Heart left ventricle (tissue), 16 donors: ENCODE measurements around the gene ZNF628. TPM values are rescaled to one million over a fixed set of nuclear protein-coding genes. Genes with fewer than 3 reads are reported as not detected.

Source experiments
- ATAC-seq, 4 donors: fragments of 200-7000 bp; cut with Tn5 transposase; one replicate each; pipeline ENCODE4 v1.9.1; 2020 to 2022; ENCODE audit warnings: moderate library complexity in 4 of 4, mild to moderate bottlenecking in 3 of 4, moderate number of reproducible peaks in 1 of 4
- DNase-seq, 5 donors: peaks; one replicate each; pipeline ENCODE4 v3.0.0-alpha.2; 2020
- H3K27ac ChIP-seq, 12 donors: fragments of 200-600 bp; sonication (generic) in 4 of 12; one replicate each; pipeline versions ENCODE4 v1.5.0 to v1.8.0; 2016 to 2022; ENCODE audit warnings: mild to moderate bottlenecking in 2 of 12
- H3K27me3 ChIP-seq, 9 donors: fragments of 200-600 bp; sonication (generic) in 2 of 9; one replicate each; pipeline versions ENCODE4 v1.5.1 to v1.8.0; 2016 to 2022; ENCODE audit warnings: mild to moderate bottlenecking in 3 of 9
- H3K36me3 ChIP-seq, 9 donors: fragments of 200-600 bp; sonication (generic) in 2 of 9; one replicate each; pipeline versions ENCODE4 v1.5.0 to v1.8.0; 2018 to 2022; ENCODE audit warnings: mild to moderate bottlenecking in 2 of 9
- H3K4me1 ChIP-seq, 12 donors: fragments of 200-600 bp; sonication (generic) in 4 of 12; one replicate each; pipeline versions ENCODE4 v1.5.0 to v1.8.0; 2016 to 2022; ENCODE audit warnings: mild to moderate bottlenecking in 3 of 12
- H3K4me3 ChIP-seq, 12 donors: fragments of 200-600 bp; sonication (generic) in 4 of 12; one replicate each; pipeline versions ENCODE4 v1.5.0 to v1.8.0; 2017 to 2022; ENCODE audit warnings: mild to moderate bottlenecking in 9 of 12, moderate library complexity in 4 of 12
- H3K9me3 ChIP-seq, 12 donors: fragments of 200-600 bp; sonication (generic) in 4 of 12; one replicate each; pipeline versions ENCODE4 v1.5.0 to v1.8.0; 2016 to 2022; ENCODE audit warnings: mild to moderate bottlenecking in 1 of 12
- CTCF ChIP-seq, 12 donors: fragments of 200-600 bp; sonication (generic) in 4 of 12; IDR thresholded peaks; one replicate each; pipeline versions ENCODE4 v1.5.0 to v1.8.0; 2018 to 2022; ENCODE audit warnings: antibody characterized with exemption in 12 of 12, mild to moderate bottlenecking in 5 of 12
- POLR2A ChIP-seq, 2 donors: fragments of 450-650 bp; IDR thresholded peaks; one replicate each; pipeline ENCODE4 v1.6.1; 2017; ENCODE audit warnings: antibody characterized with exemption in 2 of 2, mild to moderate bottlenecking in 2 of 2, moderate library complexity in 2 of 2
- WGBS, 4 donors: extraction: QIAGEN DNeasy Blood & Tissue Kit in 2 of 4; methylation state at CpG; one replicate each; pipeline versions ENCODE4 v1.1.5 to v1.1.7; 2013 to 2018; 5-methylcytosine and 5-hydroxymethylcytosine counted together
- intact Hi-C, 10 donors: fragments of 100-400 bp; cut with DNase I; formaldehyde crosslinking; loops; one replicate each; pipeline versions ENCODE4 v1.11.1 to v1.14.2; 2022
- polyA plus RNA-seq, 2 donors: library from polyadenylated mRNA; stranded (reverse); fragments of 200-250 nt; gene quantifications; one replicate each; pipeline ENCODE4 v1.2.3, GENCODE V29; 2013
- total RNA-seq, 9 donors: library from RNA; depleted of rRNA in 2 of 9; stranded (reverse); fragments of >200 nt in 2 of 9; fragmentation: NEBNext Ultra II Directional in 3 of 9; extraction: Animal tissue kit (Norgen Biotek cat#: 25700) in 3 of 9; gene quantifications; one replicate each; pipeline versions ENCODE4 v1.1.0 to v1.2.4, GENCODE V29; 2016 to 2023
- donor health status: ischemic (EF 13 %, LVEDD 7.1; RV severe dilation, severe dysfunction).
- donor health status: healthy with polysubstance abuse.
- donor health status: DM: no; HTN: yes; CAD: no.
- donor health status: DM: no; HTN: no; CAD: no.
- donor health status: ischemic (EF 25% LVEDD 6.9; RV normal size, moderate dysfunction).
- donor health status: ischemic (EF 25% LVEDD 5.7; RV mildly dilated, moderate dysfunction).
- donor health status: healthy.
- donor health status: DM: yes; HTN: yes; CAD: no.
- donor health status: ischemic (EF 35%, LVEDD 5.7; RV mildly dilated, moderate dysfunction).
- donor health status: nonischemic (EF 11% LVEDD 7.7; RV severe dilation, severe dysfunction).
- donor health status: DM: yes; HTN: yes; CAD: no.
- donor health status: PGD.
- donor health status: ischemic (EF 29% LVEDD 5.4; RV normal size, mild dysfunction).
- donor health status: nonischemic (EF 23%, LVEDD 6.1; RV moderate dilation, normal function).

Gene ZNF628
- total and polyA plus RNA-seq, 11 donors, result 2.3 to 10.3 (median 5.4) TPM

- WGBS, 4 donors, result 1 to 2% (median 1%) methylated on average over 11 to 72 of the region's 72 CpGs
- DNase-seq (no peak), ATAC-seq (no peak)
- H3K36me3 ChIP-seq, result no peaks in the 10 kb centered on the region
- H3K9me3 ChIP-seq, result no peaks in the 10 kb centered on the region
- no peak overlapping the region for H3K4me3 ChIP-seq
- no peak for TF ChIP-seq POLR2A (IDR thresholded peaks at IDR 0.05)
- H3K27ac ChIP-seq, result no peak overlapping the region
- peaks cover 0 to 26% (median 0%) of the 10 kb centered on the region in 12 donors for H3K4me1 ChIP-seq
- peaks cover 50 to 83% (median 70%) of the 10 kb centered on the region in 9 donors for H3K27me3 ChIP-seq
- intact Hi-C loops, result no loop called here
Observed at GRCh38 chr19:55442372-55442961, 34.0 kb upstream of the ZNF628 start.

GRCh38 chr19:55443045-55443823 lies 33.2 kb upstream of the ZNF628 start, which contains the start of gene SHISA7:
TSS of gene SHISA7 (minus strand) at chr19:55443300. CDS start at chr19:55442863, 437 bp downstream.
- no peak within 1 kb of the TSS for H3K4me3 ChIP-seq
- ATAC-seq, result no peak
- intact Hi-C loops, result no loop called here
- peaks cover 0 to 30% (median 0%) of the 10 kb centered on the region in 12 donors for H3K4me1 ChIP-seq
- H3K27ac ChIP-seq, result no peak within 1 kb of the TSS
- WGBS, 4 donors, result 1 to 3% (median 2%) methylated on average over 42 to 43 of the region's 43 CpGs
- DNase-seq, result no peak
- H3K27me3 ChIP-seq, result peaks cover 48 to 77% (median 66%) of the 10 kb centered on the region in 9 donors
- no peak for TF ChIP-seq CTCF (IDR thresholded peaks at IDR 0.05)
- TF ChIP-seq POLR2A (IDR thresholded peaks at IDR 0.05), result no peak
- no peaks in the 10 kb centered on the region for H3K36me3 ChIP-seq
- no peaks in the 10 kb centered on the region for H3K9me3 ChIP-seq

- no peaks in the 10 kb centered on the region for H3K9me3 ChIP-seq
Observed at GRCh38 chr19:55443824-55444480, 32.5 kb upstream of the ZNF628 start.

GRCh38 chr19:55444646-55445045 lies 31.8 kb upstream of the ZNF628 start:
- no peak for ATAC-seq

More at GRCh38 chr19:55443824-55444480, 32.5 kb upstream of the ZNF628 start:
- peaks cover 0 to 30% (median 0%) of the 10 kb centered on the region in 12 donors for H3K4me1 ChIP-seq
- H3K27me3 ChIP-seq, result peaks cover 46 to 70% (median 59%) of the 10 kb centered on the region in 9 donors
- no peaks in the 10 kb centered on the region for H3K36me3 ChIP-seq
- ATAC-seq, result no peak
- no peak overlapping the region for H3K4me3 ChIP-seq
- DNase-seq, result no peak
- no peak for TF ChIP-seq POLR2A (IDR thresholded peaks at IDR 0.05)
- no peak for TF ChIP-seq CTCF (IDR thresholded peaks at IDR 0.05)
- no peak overlapping the region for H3K27ac ChIP-seq
- intact Hi-C loops, result no loop called here
- WGBS, 4 donors, result 31 to 40% (median 36%) methylated on average over 18 of the region's 18 CpGs

More at GRCh38 chr19:55444646-55445045, 31.8 kb upstream of the ZNF628 start:
- Histone ChIP-seq H3K4me3 (no peak overlapping the region), H3K27ac (no peak overlapping the region), H3K36me3 (no peaks in the 10 kb centered on the region), H3K4me1 (peaks cover 0 to 30% (median 0%) of the 10 kb centered on the region in 12 donors), H3K9me3 (no peaks in the 10 kb centered on the region), H3K27me3 (peaks cover 40 to 68% (median 55%) of the 10 kb centered on the region in 9 donors)
- DNase-seq, result no peak
- WGBS, 4 donors, result 42 to 49% (median 46%) methylated on average over 11 of the region's 11 CpGs
- intact Hi-C loops, result no loop called here
- TF ChIP-seq CTCF (IDR thresholded peaks at IDR 0.05) (no peak), POLR2A (IDR thresholded peaks at IDR 0.05) (no peak)
